Measurements from ENCODE around the gene PDE4D.
"Not testable (repeated sequence)": the region's sequence is repeated elsewhere in the genome, so short reads cannot be mapped to it uniquely, and the experiment has no call there.

Gene PDE4D

DNA sequence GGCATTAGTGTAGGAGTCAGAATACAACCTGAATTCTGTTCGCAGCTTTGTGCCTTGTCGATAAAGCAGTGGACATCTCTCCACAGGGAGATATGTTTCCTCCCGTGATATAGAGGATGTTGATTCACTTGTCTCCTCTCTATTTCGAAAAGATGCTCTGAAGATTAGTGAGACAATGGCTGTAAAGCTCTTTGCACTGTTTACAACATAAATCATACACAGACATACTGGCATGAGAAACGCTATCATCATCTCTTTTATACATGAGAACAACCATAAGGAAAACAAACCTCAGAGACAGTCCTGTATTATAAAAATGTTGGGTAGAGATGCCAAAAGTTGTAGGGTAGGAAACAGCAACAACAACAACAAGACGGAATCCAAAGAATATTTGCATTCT is 803.2 kb downstream of the PDE4D start:
- no peak for DNase-seq

- no peak for DNase-seq
Measured at GRCh38 chr5:59089767-59090166, 803.8 kb downstream of the PDE4D start.

GRCh38 chr5:59088546-59088945 is 805.0 kb downstream of the PDE4D start:
- no peak for DNase-seq

- DNase-seq, result no peak
Measured at GRCh38 chr5:59086024-59086423, 807.5 kb downstream of the PDE4D start.

GRCh38 chr5:59081693-59082092 is 811.8 kb downstream of the PDE4D start:
- DNase-seq, result no peak

GRCh38 chr5:59079622-59080620 is 813.6 kb downstream of the PDE4D start:
- DNase-seq, result no peak

DNA sequence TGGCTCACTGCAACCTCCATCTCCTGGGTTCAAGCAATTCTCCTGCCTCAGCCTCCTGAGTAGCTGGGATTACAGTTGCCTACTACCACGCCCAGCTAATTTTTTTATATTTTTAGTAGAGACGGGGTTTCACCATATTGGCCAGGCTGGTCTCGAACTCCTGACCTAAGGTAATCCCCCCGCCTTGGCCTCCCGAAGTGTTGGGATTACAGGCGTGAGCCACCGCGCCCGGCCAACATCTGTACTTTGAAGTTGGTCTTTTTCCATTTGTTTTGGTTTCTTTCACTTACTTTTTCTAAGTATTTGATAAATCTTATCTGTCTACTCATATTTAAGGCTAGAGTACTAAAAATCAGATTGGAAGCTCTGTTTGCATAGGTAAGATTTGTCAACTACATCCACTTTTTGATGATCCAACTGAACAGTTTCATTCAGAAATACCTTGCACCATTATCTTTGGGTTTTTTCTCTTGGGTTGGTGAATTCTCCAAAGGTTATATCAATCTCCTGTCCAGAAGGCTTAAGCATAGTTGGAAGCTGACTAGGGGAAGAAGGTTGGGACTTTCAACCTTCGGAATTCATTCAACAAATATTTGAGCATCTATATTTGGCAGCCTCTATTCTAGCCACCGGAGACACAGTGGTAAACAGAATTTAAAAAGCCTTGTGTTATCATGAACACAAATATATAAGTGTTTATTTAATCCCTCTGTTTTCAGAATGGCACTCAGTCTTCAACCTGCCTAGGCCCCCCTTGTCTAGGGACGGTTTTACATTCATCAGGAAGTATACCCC is 821.6 kb downstream of the PDE4D start:
- no peak for DNase-seq

- no peak for DNase-seq
Measured at GRCh38 chr5:59069438-59070079, 824.0 kb downstream of the PDE4D start.

- DNase-seq, result no peak
Measured at GRCh38 chr5:59067956-59068656, 825.4 kb downstream of the PDE4D start.

DNA sequence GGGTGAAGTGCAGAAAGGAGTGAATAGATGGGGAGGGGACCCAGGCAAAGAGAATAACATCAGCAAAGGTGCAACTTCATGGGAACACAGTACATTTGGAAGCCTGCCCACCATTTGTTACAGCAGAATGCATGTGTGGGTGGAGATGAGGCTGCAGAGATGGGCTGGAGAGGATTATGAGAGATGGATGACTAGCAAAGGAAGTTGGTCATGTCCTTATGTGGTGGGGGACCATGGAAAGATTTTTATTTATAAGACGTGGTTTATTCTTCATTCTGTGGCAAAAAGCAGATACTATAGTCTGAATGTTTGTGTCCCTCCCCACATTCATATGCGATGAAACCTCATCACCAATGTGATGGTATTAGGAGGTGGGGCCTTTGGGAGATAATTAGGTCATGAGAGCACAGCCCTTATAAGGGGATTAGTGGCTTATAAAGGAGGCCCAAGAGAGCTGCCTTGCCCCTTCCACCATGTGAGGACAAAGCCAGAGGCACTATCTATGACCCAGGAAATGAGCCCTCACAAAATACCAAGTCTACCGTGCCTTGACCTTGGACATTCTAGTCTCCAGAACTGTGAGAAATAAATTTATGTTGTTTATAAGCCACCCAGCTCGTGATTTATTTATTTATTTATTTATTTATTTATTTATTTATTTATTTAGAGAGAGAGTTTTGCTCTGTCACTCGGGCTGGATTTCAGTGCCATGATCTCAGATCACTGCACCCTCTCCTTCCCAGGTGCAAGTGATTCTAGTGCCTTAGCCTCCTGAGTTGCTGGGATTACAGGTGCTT is 827.0 kb downstream of the PDE4D start:
- no peak for DNase-seq

GRCh38 chr5:59065554-59065953 is 828.0 kb downstream of the PDE4D start:
- DNase-seq, result no peak

- no peak for DNase-seq
Measured at GRCh38 chr5:59064293-59064692, 829.2 kb downstream of the PDE4D start.

DNA sequence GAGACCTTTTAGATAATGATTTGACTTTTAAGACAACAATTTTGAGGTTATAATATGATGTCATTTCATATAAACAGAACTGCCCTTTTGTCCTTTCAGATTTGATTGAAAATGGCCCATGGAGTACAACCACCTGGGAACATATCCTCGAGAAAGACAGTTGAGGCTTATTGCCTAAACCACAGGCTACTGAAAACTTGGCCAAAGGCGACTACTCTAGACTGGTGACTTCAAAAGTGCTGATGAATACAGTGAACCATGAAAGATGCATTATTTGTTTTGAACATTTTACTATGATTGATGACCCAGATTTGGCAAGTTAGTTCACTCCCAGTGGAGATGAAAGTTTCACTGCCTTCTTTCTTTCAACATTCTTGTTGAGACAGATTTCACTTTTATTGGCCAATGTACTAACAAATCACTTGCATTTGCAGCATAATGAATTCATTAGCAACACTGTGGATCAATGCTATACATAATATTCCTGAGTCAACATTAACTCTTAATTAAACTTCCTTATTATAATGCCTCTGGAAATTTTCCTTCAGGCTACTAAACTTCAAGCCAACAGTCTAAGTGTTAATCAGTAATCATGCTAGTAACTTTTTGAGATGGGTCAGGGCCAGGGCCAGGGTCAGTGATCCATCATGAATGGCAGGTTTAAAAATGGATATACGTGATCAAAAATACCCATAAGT is 830.4 kb downstream of the PDE4D start:
- no peak for DNase-seq

DNA sequence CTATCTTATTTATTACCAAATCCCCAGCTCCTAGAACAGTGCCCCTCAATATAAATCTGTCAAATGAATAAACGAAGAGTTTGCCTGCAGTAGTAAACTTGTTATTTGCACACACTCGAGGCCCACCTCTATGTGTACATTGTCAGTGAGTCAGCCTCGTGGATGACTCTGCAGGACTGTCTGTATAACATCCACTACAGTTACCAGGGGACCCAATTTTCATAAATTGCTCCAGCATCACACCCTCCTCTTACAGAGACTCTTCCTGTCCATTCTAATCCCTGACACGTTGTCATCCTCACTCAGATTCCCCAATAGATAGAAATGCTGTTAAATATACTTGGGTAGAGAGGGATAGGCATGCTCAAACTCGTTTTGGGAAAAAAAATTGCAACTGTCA is 832.1 kb downstream of the PDE4D start:
- no peak for DNase-seq

GRCh38 chr5:59058969-59059687 is 834.4 kb downstream of the PDE4D start:
- no peak for DNase-seq

- no peak for DNase-seq
Measured at GRCh38 chr5:59058237-59058636, 835.3 kb downstream of the PDE4D start.

GRCh38 chr5:59056599-59056998 is 836.9 kb downstream of the PDE4D start:
- not testable (repeated sequence) for DNase-seq

DNA sequence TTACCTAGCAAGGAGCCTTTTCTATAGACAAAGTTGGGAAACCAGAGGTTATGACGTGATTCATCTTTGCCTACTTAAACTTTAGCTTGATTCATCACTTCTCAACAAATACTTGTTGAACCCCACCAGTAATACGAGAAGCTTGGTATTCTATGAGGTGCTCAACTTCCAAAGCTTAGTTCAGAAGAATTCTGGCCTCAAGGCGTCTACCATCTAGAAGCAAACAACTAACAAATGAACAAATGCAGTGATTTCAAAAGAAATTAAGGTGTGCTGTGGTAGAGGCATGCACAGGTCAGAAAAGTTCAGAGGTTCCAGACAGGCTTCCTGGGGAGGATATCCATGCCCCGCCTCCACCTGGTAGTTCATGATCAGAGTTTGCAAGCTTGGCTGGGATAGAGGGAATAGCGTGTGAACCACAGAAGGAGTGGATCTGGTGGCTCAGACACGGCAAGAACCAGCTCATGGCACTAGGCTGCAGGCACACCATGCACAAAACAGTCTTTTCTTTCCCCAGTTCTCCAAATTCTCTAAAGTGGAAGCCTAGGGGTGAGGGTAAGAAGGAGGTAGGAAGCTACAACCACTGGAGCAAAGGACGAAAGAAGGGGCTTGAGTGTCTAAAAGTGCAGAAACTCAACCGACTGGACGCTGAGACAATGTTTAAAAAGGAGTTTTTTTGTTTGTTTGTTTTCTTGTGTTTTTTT is 837.6 kb downstream of the PDE4D start:
- no peak for DNase-seq

DNA sequence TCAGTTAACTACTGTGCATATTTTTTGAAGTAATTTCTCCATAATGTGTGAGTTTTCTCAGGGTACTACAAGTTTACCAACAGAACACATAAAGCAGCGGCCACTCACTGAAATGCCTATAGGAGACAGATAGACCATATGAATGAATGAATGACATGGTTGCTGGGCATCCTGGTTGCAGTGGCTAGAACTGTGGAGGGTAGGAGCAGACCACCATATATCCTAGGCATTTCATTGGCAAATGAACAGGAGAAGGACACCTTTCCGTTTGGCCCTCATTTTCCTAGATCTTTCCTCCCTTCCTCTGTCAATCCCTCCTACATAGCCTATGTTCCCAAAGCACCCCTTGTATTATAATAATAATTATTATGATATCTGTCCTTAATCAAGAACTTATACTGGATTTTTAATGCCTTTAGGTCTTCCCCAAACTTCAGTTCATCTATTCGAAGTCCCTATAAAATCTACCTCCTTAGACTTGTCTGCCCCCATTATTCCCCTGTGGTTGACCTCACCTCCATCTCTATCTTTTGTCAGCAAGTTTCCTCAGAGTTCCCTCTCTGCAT is 838.5 kb downstream of the PDE4D start:
- no peak for DNase-seq

Measured in CD4-positive, alpha-beta T cell treated with Interleukin-10 for 1 hour (primary cell).